Thyroid gland (tissue), 4 donors: ENCODE data around the gene CCSER1.

Experiments
- CTCF ChIP-seq, 6 experiments: fragments of 200-600 bp in 3 of 6; fragments of 450-650 bp in 3 of 6; sonication (generic) in 3 of 6; IDR thresholded peaks; one replicate each; pipeline ENCODE4 v1.5.1; 2016 to 2019; ENCODE audit warnings: antibody characterized with exemption in 6 of 6, mild to moderate bottlenecking in 2 of 6, inconsistent platforms in 1 of 6, moderate library complexity in 1 of 6
- POLR2A ChIP-seq, 2 donors: fragments of 450-650 bp; IDR thresholded peaks; one replicate each; pipeline ENCODE4 v1.6.1; 2017; ENCODE audit warnings: antibody characterized with exemption in 2 of 2, mild to moderate bottlenecking in 2 of 2, moderate library complexity in 1 of 2

- no peak for TF ChIP-seq CTCF (IDR thresholded peaks at IDR 0.05)
- TF ChIP-seq POLR2A (IDR thresholded peaks at IDR 0.05) = no peak
These were observed 99.5 kb downstream of the CCSER1 start for GRCh38 chr4:90226734-90227133.
